H9 (cell line): Measurements from ENCODE around the gene ACACB. TPM values are rescaled to one million over a fixed set of nuclear protein-coding genes. Genes with fewer than 3 reads are reported as not detected.

Experiments used
- DNase-seq: peaks from one replicate; pipeline ENCODE4 v3.0.0-alpha.2; 2017
- H2AFZ ChIP-seq: one replicate; pipeline ENCODE4 v1.6.1; 2013; ENCODE audit warnings: mild to moderate bottlenecking, low read length, control low read depth, moderate library complexity
- H2AK5ac ChIP-seq: 2 replicates; pipeline ENCODE4 v1.6.1; 2013; ENCODE audit warnings: low read length, control low read depth, mixed read lengths; ENCODE audit not compliant: insufficient read length
- H2BK120ac ChIP-seq: one replicate; pipeline ENCODE4 v1.6.1; 2013; ENCODE audit warnings: low read depth, mild to moderate bottlenecking, low read length, control low read depth, inconsistent platforms; ENCODE audit not compliant: poor library complexity, severe bottlenecking
- H2BK12ac ChIP-seq: 2 replicates; pipeline ENCODE4 v1.6.1; 2013; ENCODE audit warnings: low read length, control low read depth, mixed read lengths, low read depth; ENCODE audit not compliant: insufficient read length
- H2BK15ac ChIP-seq: 2 replicates; pipeline ENCODE4 v1.6.1; 2013; ENCODE audit warnings: low read depth, low read length, control low read depth
- H2BK20ac ChIP-seq: one replicate; pipeline ENCODE4 v1.6.1; 2013; ENCODE audit warnings: low read depth, mild to moderate bottlenecking, low read length, control low read depth, inconsistent platforms; ENCODE audit not compliant: poor library complexity, severe bottlenecking
- H2BK5ac ChIP-seq: 2 replicates; pipeline ENCODE4 v1.6.1; 2013; ENCODE audit warnings: low read length, control low read depth, mixed read lengths; ENCODE audit not compliant: insufficient read length
- H3K14ac ChIP-seq: 2 replicates; pipeline ENCODE4 v1.6.1; 2013; ENCODE audit warnings: low read length, control low read depth; ENCODE audit not compliant: insufficient read depth
- H3K18ac ChIP-seq: 2 replicates; pipeline ENCODE4 v1.6.1; 2013; ENCODE audit warnings: low read depth, mild to moderate bottlenecking, mixed read lengths, low read length, control low read depth; ENCODE audit not compliant: insufficient read length
- H3K23ac ChIP-seq: 2 replicates; pipeline ENCODE4 v1.6.1; 2013; ENCODE audit warnings: low read length, control low read depth, mixed read lengths, low read depth; ENCODE audit not compliant: insufficient read length
- H3K23me2 ChIP-seq: 2 replicates; pipeline ENCODE4 v1.6.1; 2013; ENCODE audit warnings: low read depth, mild to moderate bottlenecking, mixed read lengths, low read length, control low read depth; ENCODE audit not compliant: insufficient read length, poor library complexity, severe bottlenecking
- H3K27ac ChIP-seq: 2 replicates; pipeline ENCODE4 v1.5.1; 2013; ENCODE audit warnings: low read length, control low read depth, mixed read lengths, low read depth; ENCODE audit not compliant: insufficient read length
- H3K27me3 ChIP-seq: 2 replicates; pipeline ENCODE4 v1.6.1; 2013; ENCODE audit warnings: low read length, control low read depth, inconsistent platforms; ENCODE audit not compliant: insufficient read depth
- H3K4ac ChIP-seq: 2 replicates; pipeline ENCODE4 v1.6.1; 2013; ENCODE audit warnings: low read depth, mild to moderate bottlenecking, control low read depth, inconsistent platforms, low read length, moderate library complexity
- H3K4me1 ChIP-seq: 2 replicates; pipeline ENCODE4 v1.6.1; 2013; ENCODE audit warnings: low read length, control low read depth, inconsistent platforms; ENCODE audit not compliant: insufficient read depth
- H3K4me2 ChIP-seq: 2 replicates; pipeline ENCODE4 v1.6.1; 2013; ENCODE audit warnings: low read length, control low read depth, mixed read lengths; ENCODE audit not compliant: insufficient read length, insufficient read depth
- H3K56ac ChIP-seq: 2 replicates; pipeline ENCODE4 v1.6.1; 2013; ENCODE audit warnings: low read depth, mild to moderate bottlenecking, mixed read lengths, low read length, control low read depth; ENCODE audit not compliant: insufficient read length
- H3K79me1 ChIP-seq: 2 replicates; pipeline ENCODE4 v1.6.1; 2013; ENCODE audit warnings: low read depth, mild to moderate bottlenecking, moderate library complexity, low read length, control low read depth, inconsistent platforms; ENCODE audit not compliant: insufficient read depth, poor library complexity, severe bottlenecking
- H3K79me2 ChIP-seq: 2 replicates; pipeline ENCODE4 v1.6.1; 2013; ENCODE audit warnings: low read length, control low read depth, inconsistent platforms; ENCODE audit not compliant: insufficient read depth
- H3K9ac ChIP-seq: 2 replicates; pipeline ENCODE4 v1.6.1; 2013; ENCODE audit warnings: low read length, control low read depth, mixed read lengths; ENCODE audit not compliant: insufficient read length; ENCODE audit errors: extremely low read depth
- H3K9me3 ChIP-seq: one replicate; pipeline ENCODE4 v1.6.1; 2013; ENCODE audit warnings: low read depth, low read length, inconsistent platforms; ENCODE audit not compliant: control insufficient read depth
- H3T11ph ChIP-seq: one replicate; pipeline ENCODE4 v1.6.1; 2013; ENCODE audit warnings: mild to moderate bottlenecking, low read length, control low read depth, inconsistent platforms
- H4K20me1 ChIP-seq: one replicate; pipeline ENCODE4 v1.6.1; 2013; ENCODE audit not compliant: control insufficient read depth, insufficient read length, insufficient read depth
- H4K5ac ChIP-seq: 2 replicates; pipeline ENCODE4 v1.6.1; 2013; ENCODE audit warnings: low read depth, mild to moderate bottlenecking, mixed read lengths, low read length, control low read depth; ENCODE audit not compliant: insufficient read length
- H4K8ac ChIP-seq: replicated peaks from 2 replicates; pipeline ENCODE4 v1.6.1; 2013; ENCODE audit warnings: low read length, control low read depth, mixed read lengths, low read depth; ENCODE audit not compliant: insufficient read length
- H4K91ac ChIP-seq: 2 replicates; pipeline ENCODE4 v1.6.1; 2013; ENCODE audit warnings: low read depth, mild to moderate bottlenecking, moderate library complexity, mixed read lengths, low read length, control low read depth; ENCODE audit not compliant: insufficient read length
- H3K27ac Mint-ChIP-seq, 3 experiments: 2 replicates in 2 of 3; 3 replicates in 1 of 3; pipeline ENCODE4 v1.8.0; 2020 to 2021; ENCODE audit warnings: mixed read lengths in 3 of 3, mild to moderate bottlenecking in 1 of 3, moderate library complexity in 1 of 3
- H3K27me3 Mint-ChIP-seq: 2 replicates; pipeline ENCODE4 v1.8.0; 2021; ENCODE audit warnings: low read depth, mild to moderate bottlenecking, moderate library complexity, mixed read lengths
- H3K36me3 Mint-ChIP-seq, 3 experiments: 2 replicates in 2 of 3; 3 replicates in 1 of 3; pipeline ENCODE4 v1.8.0; 2020 to 2021; ENCODE audit warnings: low read depth in 3 of 3, mixed read lengths in 3 of 3; ENCODE audit not compliant: insufficient read depth in 1 of 3
- H3K4me1 Mint-ChIP-seq, 2 experiments: 2 replicates each; pipeline ENCODE4 v1.8.0; 2020; ENCODE audit warnings: mixed read lengths in 2 of 2
- H3K4me3 Mint-ChIP-seq, 2 experiments: 2 replicates in 1 of 2; 3 replicates in 1 of 2; pipeline ENCODE4 v1.8.0; 2020 to 2021; ENCODE audit warnings: mild to moderate bottlenecking in 2 of 2, mixed read lengths in 2 of 2, moderate library complexity in 1 of 2
- H3K9me3 Mint-ChIP-seq, 2 experiments: 2 replicates in 1 of 2; 3 replicates in 1 of 2; pipeline ENCODE4 v1.8.0; 2020; ENCODE audit warnings: mild to moderate bottlenecking in 2 of 2, mixed read lengths in 2 of 2, moderate library complexity in 1 of 2
- CTCF ChIP-seq: fragments of 200-600 bp; sonication (generic); conservative IDR thresholded peaks from 3 replicates; pipeline ENCODE4 v1.8.0; 2021; ENCODE audit warnings: antibody characterized with exemption, mild to moderate bottlenecking
- WGBS: extraction: QIAGEN DNeasy Blood & Tissue Kit; methylation state at CpG from one replicate; pipeline ENCODE4 v1.1.7; 2013; ENCODE audit warnings: missing lambda C conversion rate, low lambda C conversion rate, mixed read lengths; ENCODE audit not compliant: insufficient read length; ENCODE audit errors: extremely low coverage; 5-methylcytosine and 5-hydroxymethylcytosine counted together
- total RNA-seq: library from RNA; stranded (reverse); gene quantifications from 2 replicates; pipeline ENCODE4 v1.2.1, GENCODE V29; 2021

The ACACB gene
- total RNA-seq, 1 experiment from 2014 or later, result 14.2 TPM

DNA sequence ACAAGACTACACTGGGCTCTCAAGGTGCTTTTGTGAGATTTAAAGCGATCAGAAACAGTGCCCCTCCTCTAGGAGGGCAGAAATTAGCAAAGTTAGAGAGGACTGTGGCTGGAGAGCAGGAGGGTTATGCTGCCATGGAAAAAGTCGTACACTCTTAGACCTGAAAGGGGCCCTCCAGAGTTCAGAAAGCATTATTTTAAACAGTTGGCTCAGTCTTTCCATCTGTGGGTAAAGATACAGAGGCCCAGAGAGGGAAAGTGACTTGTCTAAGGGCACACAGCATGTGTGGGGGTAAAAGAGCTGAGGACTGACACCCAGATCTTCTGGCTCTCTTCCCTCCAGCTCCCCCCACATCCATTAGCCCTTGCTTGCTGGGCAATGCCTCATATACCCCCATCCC, 145.6 kb downstream of the ACACB start:
- Histone ChIP-seq H3K27ac (no peak overlapping the region), H2BK12ac (no peak overlapping the region), H3K4me2 (no peak overlapping the region), H2BK5ac (no peak overlapping the region), H2AK5ac (no peak overlapping the region), H3K14ac (no peak overlapping the region), H4K8ac (no peak overlapping the region), H2BK15ac (no peak overlapping the region), H3K23me2 (no peaks in the 10 kb centered on the region), H3K79me1 (no peaks in the 10 kb centered on the region), H3K18ac (no peak overlapping the region), H2BK120ac (no peak overlapping the region), H4K20me1 (no peaks in the 10 kb centered on the region), H3K4me1 (no peaks in the 10 kb centered on the region; the same call in 1 of the 2 replicates), H4K5ac (no peak overlapping the region), H3K27me3 (no peaks in the 10 kb centered on the region), H2BK20ac (no peak overlapping the region), H3K79me2 (no peaks in the 10 kb centered on the region), H3K23ac (no peak overlapping the region), H3K56ac (no peak overlapping the region), H3T11ph (no peak overlapping the region), H3K9ac (no peak overlapping the region), H3K9me3 (no peaks in the 10 kb centered on the region), H2AFZ (no peak overlapping the region), H4K91ac (no peak overlapping the region), H3K4ac (no peak overlapping the region)
- Mint-ChIP-seq H3K27me3 (no peaks in the 10 kb centered on the region; the same call in 1 of the 2 replicates), H3K4me1 (peaks cover 8 to 19% of the 10 kb centered on the region in 2 experiments), H3K36me3 (peaks cover 0 to 12% (median 7%) of the 10 kb centered on the region in 3 experiments; a peak in 3 of 7 replicates), H3K27ac (no peak overlapping the region; a peak in 1 of 7 replicates), H3K4me3 (no peak overlapping the region), H3K9me3 (no peaks in the 10 kb centered on the region; a peak in 1 of 5 replicates)
- DNase-seq, result no peak
- no peak for TF ChIP-seq CTCF
- WGBS, result no CpG with 5 or more reads among the region's 2 CpGs
